KOPT-K1 (cell line): ENCODE measurements around the gene NUPR1.

Source experiments
- H3K27ac ChIP-seq: fragments of 200-600 bp; sonication (generic); 2 replicates; pipeline ENCODE4 v1.5.1; 2016; ENCODE audit warnings: antibody characterized with exemption, mild to moderate bottlenecking, low read depth, low read length; ENCODE audit not compliant: poor library complexity, severe bottlenecking
- H3K36me3 ChIP-seq: fragments of 200-600 bp; sonication (generic); 2 replicates; pipeline ENCODE4 v1.5.1; 2017; ENCODE audit warnings: antibody characterized with exemption, mild to moderate bottlenecking, low read length, moderate library complexity; ENCODE audit not compliant: insufficient read depth
- H3K9me3 ChIP-seq: fragments of 200-600 bp; sonication (generic); 2 replicates; pipeline ENCODE4 v1.5.1; 2017; ENCODE audit warnings: antibody characterized with exemption, low read length, mild to moderate bottlenecking; ENCODE audit not compliant: insufficient read depth, poor library complexity, severe bottlenecking

Gene NUPR1

DNA sequence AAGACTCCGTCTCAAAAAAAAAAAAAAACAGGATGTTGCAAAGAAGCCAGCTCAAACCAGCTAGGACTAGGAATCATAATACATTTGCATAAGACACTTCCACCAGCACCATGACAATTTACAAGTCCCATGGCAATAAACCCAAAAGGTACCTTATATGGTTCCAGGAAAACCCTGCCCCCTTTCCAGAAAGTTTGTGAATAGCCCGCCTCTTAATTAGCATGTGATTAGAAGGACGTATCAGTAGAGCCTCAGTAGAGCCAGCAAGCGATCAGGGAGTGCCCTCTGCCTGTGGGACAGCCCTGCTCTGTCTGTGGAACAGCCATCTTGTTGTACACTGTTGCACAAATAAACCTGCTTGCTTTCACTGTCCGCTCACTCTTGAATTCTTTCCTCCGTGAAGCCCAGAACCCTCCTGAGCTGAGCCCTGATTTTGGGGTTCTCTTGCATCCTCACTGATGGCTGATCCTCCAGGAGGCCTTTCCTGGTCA is 14.0 kb downstream of the NUPR1 start:
- Histone ChIP-seq H3K9me3 (no peaks in the 10 kb centered on the region), H3K27ac (no peak overlapping the region), H3K36me3 (no peaks in the 10 kb centered on the region)

DNA sequence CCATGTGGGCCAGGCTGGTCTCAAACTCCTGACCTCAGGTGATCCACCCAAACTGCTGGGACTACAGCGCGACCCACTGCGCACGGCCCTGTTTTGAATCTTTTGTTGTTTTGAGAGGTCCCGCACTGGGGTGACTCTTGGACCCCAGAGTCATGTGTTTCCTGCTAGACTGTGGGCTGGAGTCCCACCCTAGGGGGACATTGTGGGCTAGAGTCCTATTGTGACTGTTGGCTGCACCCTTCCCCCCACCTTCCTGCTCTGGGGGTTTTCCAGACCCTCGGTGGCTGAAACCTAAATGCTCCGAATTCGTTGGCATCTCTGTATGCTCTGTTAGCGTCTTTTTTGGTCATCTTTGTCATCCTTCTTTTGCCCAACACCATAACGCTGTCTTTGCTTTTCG is 16.0 kb downstream of the NUPR1 start:
- no peak overlapping the region for H3K27ac ChIP-seq
- H3K9me3 ChIP-seq: no peaks in the 10 kb centered on the region
- no peaks in the 10 kb centered on the region for H3K36me3 ChIP-seq

DNA sequence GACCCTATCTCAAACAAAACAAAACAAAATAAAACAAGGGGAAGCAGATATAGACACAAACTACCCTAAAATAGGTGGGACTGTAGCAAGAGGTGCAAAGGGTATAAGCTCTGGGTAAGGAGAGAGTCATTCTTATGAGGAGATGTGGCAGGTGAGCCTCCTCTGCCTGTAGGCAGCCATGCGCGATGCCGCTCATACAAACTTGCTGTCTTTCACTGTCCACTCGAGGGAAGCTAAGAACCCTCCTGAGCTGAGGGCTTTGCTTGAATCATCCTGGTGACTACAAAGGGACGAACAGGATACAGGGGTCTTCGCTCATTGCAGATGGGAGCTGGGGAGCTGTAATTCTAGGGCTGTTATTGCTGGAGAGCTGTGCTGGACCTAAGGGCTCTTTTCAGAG is 17.3 kb downstream of the NUPR1 start:
- Histone ChIP-seq H3K9me3 (no peaks in the 10 kb centered on the region), H3K27ac (no peak overlapping the region), H3K36me3 (no peaks in the 10 kb centered on the region)

DNA sequence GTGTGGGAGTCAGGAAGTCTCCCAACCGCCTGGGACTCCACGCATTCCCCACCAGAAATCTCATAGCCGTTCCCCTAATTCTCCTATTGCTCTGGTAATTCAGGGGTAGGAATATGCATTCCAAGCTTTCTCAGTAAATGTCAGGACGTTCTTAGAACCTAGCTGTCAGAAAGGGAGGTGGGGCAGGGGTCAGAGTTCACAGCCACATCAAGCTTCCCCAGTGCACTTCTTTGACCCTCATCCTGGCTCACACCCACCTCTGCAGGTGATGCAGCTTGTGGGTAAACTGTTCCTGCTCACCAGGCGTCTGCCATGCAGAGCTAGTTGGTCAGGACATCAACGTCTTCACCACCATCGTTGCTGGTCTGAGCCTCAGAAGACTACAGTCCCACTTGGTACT is 18.1 kb downstream of the NUPR1 start:
- no peaks in the 10 kb centered on the region for H3K36me3 ChIP-seq
- no peaks in the 10 kb centered on the region for H3K9me3 ChIP-seq
- H3K27ac ChIP-seq: no peak overlapping the region

DNA sequence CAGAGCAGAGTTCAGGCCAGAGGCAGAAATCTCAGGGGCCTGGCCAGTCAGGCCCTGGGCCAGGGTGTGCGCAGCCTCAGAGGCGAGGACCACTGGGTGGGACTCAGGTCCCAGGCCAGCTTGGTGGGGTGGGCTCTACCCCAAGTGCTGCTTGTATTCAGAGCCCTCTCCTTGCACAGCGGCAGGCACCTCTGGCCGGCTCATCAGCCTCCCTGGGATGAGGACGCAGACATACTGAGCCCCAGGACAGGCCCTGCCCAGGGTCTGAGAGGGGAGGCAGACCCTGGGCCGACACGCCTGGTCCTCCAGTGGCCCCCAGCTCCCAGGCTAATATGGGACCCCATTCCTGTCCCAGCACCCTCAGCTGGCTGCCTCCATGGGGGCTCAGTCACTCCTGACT is 24.5 kb downstream of the NUPR1 start:
- H3K9me3 ChIP-seq: no peaks in the 10 kb centered on the region
- H3K36me3 ChIP-seq: no peaks in the 10 kb centered on the region
- H3K27ac ChIP-seq: no peak overlapping the region

DNA sequence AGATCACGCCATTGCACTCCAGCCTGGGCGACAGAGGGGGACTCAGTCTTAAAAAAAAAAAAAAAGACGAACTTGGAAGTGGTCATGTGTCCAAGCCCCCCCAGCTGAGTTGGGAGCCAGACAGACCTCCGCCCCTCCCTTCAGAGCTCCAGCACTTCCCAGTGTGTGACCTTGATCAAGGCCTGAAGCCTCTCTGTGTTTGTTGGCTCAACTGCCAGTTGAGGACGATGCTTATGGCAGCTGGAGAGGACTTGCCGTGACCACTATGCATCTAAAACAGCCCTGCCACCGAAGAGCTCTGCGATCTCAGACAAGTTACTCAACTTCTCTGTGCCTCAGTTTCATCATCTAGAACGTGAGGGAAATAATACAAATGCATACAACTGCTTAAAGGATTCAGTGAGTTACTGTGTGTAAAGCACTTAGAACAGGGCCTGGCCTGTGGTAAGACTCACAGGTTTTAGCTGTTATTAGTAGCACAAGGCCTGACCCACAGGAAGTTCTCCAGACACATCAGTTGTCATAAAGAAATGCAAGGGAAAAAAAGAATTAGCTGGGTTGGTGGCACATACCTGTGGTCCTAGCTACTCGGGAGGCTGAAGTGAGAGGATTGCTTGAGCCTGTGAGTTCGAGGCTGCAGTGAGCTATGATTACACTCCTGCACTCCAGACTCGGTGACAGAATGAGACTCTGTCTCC is 25.1 kb downstream of the NUPR1 start:
- Histone ChIP-seq H3K9me3 (no peaks in the 10 kb centered on the region), H3K36me3 (no peaks in the 10 kb centered on the region), H3K27ac (no peak overlapping the region)

DNA sequence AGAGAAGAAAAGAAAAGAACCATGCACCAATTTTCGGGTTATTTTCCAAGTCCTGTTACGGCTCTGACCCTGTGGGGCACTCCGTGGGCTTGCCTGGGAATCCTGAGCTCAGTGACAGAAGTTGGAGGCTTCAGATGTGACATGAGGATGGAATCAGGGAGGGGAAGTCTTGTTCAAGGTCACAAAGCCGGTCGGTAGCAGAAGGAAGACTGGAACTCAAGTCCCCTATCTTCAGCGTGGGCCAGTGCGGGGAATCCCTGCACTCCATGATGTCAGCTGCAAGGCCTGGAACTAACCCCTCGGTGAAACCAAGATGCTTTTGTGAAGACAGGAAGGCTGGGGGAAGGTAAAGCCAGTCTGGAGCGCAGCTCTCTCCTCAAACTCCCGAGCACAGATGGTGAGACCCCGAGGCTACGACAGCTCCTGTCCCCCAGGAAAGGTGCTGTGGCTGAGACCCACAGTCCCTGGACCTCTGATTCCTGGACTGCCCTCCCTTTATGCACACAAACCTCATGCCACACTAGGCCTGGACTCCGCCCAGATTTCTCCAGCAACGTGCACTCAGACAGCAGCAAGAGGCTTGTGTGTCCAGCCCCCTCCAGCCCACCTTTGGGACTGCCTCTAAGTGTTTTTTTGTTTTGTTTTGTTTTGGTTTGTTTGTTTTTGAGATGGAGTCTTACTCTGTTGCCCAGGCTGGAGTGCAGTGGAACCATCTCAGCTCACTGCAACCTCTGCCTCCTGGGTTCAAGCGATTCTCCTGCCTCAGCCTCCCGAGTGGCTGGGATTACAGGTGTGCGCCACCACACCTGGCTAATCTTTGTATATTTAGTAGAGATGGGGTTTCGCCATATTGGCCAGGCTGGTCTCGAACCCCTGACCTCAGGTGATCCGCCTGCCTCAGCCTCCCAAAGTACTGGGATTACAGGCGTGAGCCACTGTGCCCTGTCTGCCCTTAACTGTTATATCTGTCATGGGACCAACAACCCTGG is 26.7 kb downstream of the NUPR1 start:
- no peak overlapping the region for H3K27ac ChIP-seq
- no peaks in the 10 kb centered on the region for H3K36me3 ChIP-seq
- no peaks in the 10 kb centered on the region for H3K9me3 ChIP-seq

DNA sequence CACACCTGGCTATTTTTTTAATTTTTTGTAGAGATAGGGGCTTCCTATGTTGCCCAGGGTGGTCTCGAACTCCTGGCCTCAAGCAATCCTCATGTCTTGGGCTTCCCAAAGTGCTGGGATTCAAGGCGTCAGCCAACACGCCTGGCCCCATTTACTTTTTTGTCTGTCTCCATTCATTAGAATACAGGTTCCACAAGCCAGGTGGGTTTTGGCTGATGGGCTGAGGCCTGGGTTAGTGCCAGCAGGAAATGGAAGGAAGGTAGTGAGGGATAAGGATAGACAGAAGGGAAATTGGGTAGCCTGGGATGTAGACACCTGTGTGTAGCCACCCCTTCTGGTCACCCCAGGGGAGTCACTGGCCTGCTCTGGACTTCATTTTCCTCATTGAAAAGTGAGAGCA is 27.7 kb downstream of the NUPR1 start:
- Histone ChIP-seq H3K27ac (no peak overlapping the region), H3K9me3 (no peaks in the 10 kb centered on the region), H3K36me3 (no peaks in the 10 kb centered on the region)

DNA sequence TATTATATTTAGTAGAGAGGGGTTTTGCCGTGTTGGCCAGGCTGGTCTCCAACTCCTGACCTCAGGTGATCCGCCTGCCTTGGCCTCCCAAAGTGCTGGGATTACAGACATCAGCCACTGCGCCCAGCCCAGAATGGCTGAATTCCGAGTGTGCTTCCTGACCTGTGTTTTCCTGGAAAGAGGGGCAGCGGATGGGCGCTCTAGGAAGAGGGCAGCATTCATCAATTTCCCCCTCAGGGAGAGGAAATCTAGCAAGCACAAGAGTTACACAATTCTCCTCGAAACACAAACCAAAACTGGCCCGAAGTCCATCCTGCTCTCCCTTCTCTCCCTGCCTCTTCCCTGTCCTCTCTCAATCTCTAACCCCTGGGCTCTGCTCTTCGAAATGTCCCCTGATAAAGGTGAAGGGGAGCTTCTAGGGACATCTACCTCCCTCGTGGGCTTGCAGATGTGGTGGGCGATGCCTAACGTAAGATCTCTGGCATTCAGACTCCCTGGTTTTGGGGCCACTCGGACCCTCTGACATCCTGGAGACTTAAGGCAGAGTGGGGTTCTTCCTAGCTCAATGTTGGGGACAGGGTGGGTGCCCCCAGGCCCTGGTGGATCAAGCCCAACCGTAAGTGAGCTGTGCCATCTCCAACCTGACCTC is 33.2 kb downstream of the NUPR1 start:
- Histone ChIP-seq H3K9me3 (no peaks in the 10 kb centered on the region), H3K27ac (no peak overlapping the region), H3K36me3 (no peaks in the 10 kb centered on the region)

DNA sequence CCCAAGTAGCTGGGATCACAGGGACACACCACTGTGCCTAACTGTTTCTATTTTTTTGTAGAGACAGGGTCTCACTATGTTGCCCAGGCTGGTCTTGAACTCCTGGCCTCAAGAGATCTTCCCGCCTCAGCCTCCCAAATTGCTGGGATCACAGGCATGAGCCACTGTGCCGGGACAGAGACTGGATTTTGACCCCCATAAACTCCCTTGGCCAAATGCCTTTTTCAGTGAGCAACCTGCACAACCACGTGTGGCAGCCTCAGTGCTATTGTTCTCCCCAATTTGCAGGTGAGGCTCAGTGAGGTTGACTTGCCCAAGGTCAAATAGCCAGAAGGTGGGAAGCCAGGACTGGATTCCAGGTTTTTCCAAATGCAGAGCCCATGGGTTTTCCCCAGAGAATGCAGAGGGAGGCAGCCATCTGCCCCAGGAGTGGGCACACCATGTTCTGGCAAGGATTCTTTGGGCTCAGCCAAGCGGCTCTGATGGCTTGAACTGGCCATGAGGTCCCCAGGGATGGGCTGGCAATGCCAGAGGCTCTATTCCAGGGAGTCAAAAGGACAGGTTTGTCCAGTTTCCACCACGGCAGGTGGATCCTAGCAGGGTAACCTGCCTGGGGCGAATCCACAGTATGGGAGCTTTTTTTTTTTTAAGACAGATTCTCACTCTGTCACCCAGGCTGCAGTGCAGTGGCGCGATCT is 33.9 kb downstream of the NUPR1 start:
- Histone ChIP-seq H3K27ac (no peak overlapping the region), H3K9me3 (no peaks in the 10 kb centered on the region), H3K36me3 (no peaks in the 10 kb centered on the region)

DNA sequence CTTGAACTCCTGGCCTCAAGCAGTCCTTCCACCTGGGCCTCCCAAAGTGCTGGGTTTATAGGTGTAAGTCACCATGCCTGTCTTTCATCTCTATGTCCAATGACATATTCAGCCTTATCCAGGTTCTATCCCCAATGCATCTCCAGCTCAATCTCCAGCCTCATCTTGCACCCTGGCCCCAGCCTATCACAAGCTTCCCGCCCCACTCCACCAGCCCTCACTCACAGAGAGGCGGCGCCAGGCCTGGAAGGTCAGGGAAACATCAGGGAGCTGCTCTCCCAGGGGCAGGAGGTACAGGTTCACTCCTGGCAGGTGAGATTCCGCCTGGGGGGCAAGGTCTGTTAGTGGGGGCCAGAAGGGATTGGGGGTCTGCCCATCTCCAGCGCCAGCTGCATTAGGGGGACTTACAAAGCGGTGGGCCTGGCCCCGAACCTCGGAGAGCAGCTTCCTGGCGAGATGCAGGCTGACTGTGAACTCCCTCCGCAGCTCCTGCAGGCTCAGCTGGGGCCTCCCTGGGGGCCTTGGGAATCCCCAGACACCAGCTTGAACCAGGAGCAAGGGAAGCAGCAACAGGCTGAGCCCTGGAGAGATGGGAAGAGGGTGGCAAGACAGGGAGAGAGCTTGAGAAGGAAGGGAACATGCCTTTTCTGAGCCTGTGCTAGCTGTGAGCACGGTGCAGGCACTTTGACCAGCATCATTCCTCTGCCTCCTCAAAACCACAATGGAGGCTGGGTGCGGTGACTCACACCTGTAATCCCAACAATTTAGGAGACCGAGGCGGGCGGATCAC is 35.1 kb downstream of the NUPR1 start:
- Histone ChIP-seq H3K9me3 (no peaks in the 10 kb centered on the region), H3K27ac (no peak overlapping the region), H3K36me3 (no peaks in the 10 kb centered on the region)

DNA sequence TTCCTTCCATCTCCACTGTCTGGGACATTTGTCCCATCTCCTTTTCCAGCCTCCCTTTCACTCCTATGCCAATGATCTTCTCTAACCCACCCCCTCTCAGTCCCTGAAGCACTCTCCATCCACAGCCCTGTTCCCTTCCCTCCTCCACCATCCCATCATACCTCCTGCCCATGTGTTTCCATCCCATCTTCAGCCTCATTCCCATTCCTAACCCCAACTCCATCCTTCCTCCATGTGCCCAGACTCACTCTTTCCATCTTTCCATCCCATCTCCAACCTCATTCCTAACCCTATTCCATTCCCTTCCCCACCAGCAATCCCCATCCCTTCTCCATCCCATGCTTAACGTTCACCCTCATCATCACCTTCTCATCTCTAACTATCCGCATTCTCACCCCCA is 36.5 kb downstream of the NUPR1 start:
- Histone ChIP-seq H3K36me3 (no peaks in the 10 kb centered on the region), H3K27ac (no peak overlapping the region), H3K9me3 (no peaks in the 10 kb centered on the region)

DNA sequence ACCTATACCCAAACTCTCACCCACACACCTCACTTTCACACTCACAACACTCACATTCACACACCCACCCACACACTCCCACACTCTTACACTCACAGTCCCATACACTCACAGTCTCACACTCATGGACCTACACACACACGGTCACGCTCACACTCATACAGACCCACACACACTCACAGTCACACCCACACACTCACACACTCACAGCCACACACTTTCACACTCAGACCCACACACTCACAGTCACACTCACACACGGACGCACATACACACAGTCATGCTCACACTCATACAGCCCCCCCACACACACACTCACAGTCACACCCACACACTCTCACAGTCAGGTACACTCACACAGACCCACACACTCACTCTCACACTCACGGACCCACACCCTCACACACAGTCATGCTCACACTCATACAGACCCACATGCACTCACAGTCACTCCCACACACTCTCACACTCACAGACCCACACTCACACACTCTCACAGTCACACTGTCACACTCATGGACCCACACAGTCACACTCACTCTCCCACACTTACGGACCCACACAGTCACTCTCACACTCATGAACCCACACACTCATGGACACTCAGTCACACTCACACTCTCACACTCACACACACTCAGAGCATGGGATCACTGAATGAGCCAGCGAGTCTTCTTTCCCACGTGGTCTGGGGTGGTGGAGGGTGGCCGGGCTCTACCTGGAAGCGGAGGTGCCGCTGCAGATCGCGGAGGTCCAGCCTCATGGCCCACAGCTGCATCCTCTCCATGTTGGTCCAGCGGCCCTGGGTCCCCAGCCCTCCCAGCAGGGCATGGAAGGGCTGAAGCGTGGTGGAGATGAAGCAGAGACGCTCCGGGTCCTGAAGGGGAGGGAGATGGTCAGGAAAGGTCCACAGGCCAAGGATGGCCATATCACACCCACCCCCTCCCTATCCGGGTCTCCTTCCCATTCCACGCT is 37.2 kb downstream of the NUPR1 start:
- no peaks in the 10 kb centered on the region for H3K36me3 ChIP-seq
- no peaks in the 10 kb centered on the region for H3K9me3 ChIP-seq
- H3K27ac ChIP-seq: no peak overlapping the region
